HCEC 1CT (cell line): Measurements from ENCODE around the gene PXN.

Experiments used
- DNase-seq: peaks from one replicate; pipeline ENCODE4 v3.0.0-alpha.2; 2017

The PXN gene

GRCh38 chr12:120167529-120168095, 97.9 kb downstream of the PXN start:
- no peak for DNase-seq

- DNase-seq = no peak
Measured at GRCh38 chr12:120164293-120164692, 101.2 kb downstream of the PXN start.

GRCh38 chr12:120162763-120163162, 102.8 kb downstream of the PXN start:
- DNase-seq = no peak

GRCh38 chr12:120161852-120162251, 103.7 kb downstream of the PXN start:
- DNase-seq = no peak
